K562 (cell line): ENCODE measurements around the gene SPIRE1. TPM values are rescaled to one million over a fixed set of nuclear protein-coding genes. Genes with fewer than 3 reads are reported as not detected.

Experiments
- ARID3A ChIP-seq: IDR thresholded peaks from 2 replicates; pipeline ENCODE4 v1.6.1; 2012; ENCODE audit warnings: low read depth, low read length, improper control_type of control experiment, borderline replicate concordance
- ATF1 ChIP-seq, 2 experiments: fragments of 450-650 bp in 1 of 2; IDR thresholded peaks; 2 replicates each; pipeline ENCODE4 v1.6.1; 2016; ENCODE audit warnings: missing compliant biosample characterization in 1 of 2, missing genetic modification characterization in 1 of 2
- C11orf30 ChIP-seq: fragments of 450-650 bp; IDR thresholded peaks from 2 replicates; pipeline ENCODE4 v1.6.1; 2016; ENCODE audit warnings: low read depth, mild to moderate bottlenecking
- CREB1 ChIP-seq, 2 experiments: sonication (generic) in 1 of 2; formaldehyde crosslinking in 1 of 2; IDR thresholded peaks; 2 replicates each; pipeline versions ENCODE4 v1.6.1 to v1.8.0; 2012 to 2022; ENCODE audit warnings: inconsistent platforms in 1 of 2, mild to moderate bottlenecking in 1 of 2, missing genetic modification reagents in 1 of 2, moderate library complexity in 1 of 2
- CREM ChIP-seq: IDR thresholded peaks from 2 replicates; pipeline ENCODE4 v1.6.1; 2014; ENCODE audit warnings: antibody characterized with exemption, low read depth
- DPF2 ChIP-seq: fragments of 450-650 bp; IDR thresholded peaks from 2 replicates; pipeline ENCODE4 v1.6.1; 2016
- EHMT2 ChIP-seq: fragments of 450-650 bp; IDR thresholded peaks from 2 replicates; pipeline ENCODE4 v1.6.1; 2018; ENCODE audit warnings: antibody characterized with exemption
- FOSL1 ChIP-seq: fragments of 200-800 bp; sonication (Bioruptor generic); conservative IDR thresholded peaks from 2 replicates; pipeline ENCODE4 v1.6.1; 2016; ENCODE audit warnings: missing genetic modification characterization, missing compliant biosample characterization
- GATA2 ChIP-seq: sonication (generic); formaldehyde crosslinking; IDR thresholded peaks from 2 replicates; pipeline ENCODE4 v1.4.0; 2020; ENCODE audit warnings: mild to moderate bottlenecking, missing genetic modification reagents
- JUND ChIP-seq, 2 experiments: IDR thresholded peaks; 2 replicates in 1 of 2; 3 replicates in 1 of 2; pipeline ENCODE4 v1.6.1; 2011; ENCODE audit warnings: borderline replicate concordance in 2 of 2, low read depth in 2 of 2, low read length in 2 of 2, improper control_type of control experiment in 1 of 2, missing biosample characterization in 1 of 2, missing genetic modification characterization in 1 of 2, missing genetic modification reagents in 1 of 2
- KDM1A ChIP-seq, 2 experiments: fragments of 450-650 bp; IDR thresholded peaks; 2 replicates each; pipeline ENCODE4 v1.6.1; 2016; ENCODE audit warnings: mild to moderate bottlenecking in 2 of 2
- MAFF ChIP-seq: IDR thresholded peaks from 2 replicates; pipeline ENCODE4 v1.6.1; 2012; ENCODE audit warnings: low read length, improper control_type of control experiment
- MAFK ChIP-seq: IDR thresholded peaks from 2 replicates; pipeline ENCODE4 v1.6.1; 2011; ENCODE audit warnings: low read length, improper control_type of control experiment
- PBX2 ChIP-seq, 2 experiments: IDR thresholded peaks in 1 of 2; conservative IDR thresholded peaks in 1 of 2; 2 replicates each; pipeline ENCODE4 v1.6.1; 2016; ENCODE audit warnings: low read depth in 2 of 2, mild to moderate bottlenecking in 1 of 2, missing compliant biosample characterization in 1 of 2, missing genetic modification characterization in 1 of 2, moderate library complexity in 1 of 2
- RBM14 ChIP-seq: fragments of 200-400 bp; formaldehyde crosslinking; IDR thresholded peaks from 2 replicates; pipeline ENCODE4 v1.6.1; 2018; ENCODE audit warnings: low read depth, mild to moderate bottlenecking, low read length, moderate library complexity, borderline replicate concordance; ENCODE audit not compliant: insufficient read depth
- SMARCA4 ChIP-seq: fragments of 450-650 bp; IDR thresholded peaks from 2 replicates; pipeline ENCODE4 v1.6.1; 2016
- ZNF311 ChIP-seq: fragments of 250-450 bp; sonication (Bioruptor Pico); IDR thresholded peaks from 2 replicates; pipeline ENCODE4 v1.4.0; 2020; ENCODE audit warnings: mild to moderate bottlenecking, moderate library complexity
- ZNF431 ChIP-seq: sonication (generic); formaldehyde crosslinking; IDR thresholded peaks from 2 replicates; pipeline ENCODE4 v1.8.0; 2022; ENCODE audit warnings: mild to moderate bottlenecking, missing genetic modification reagents
- polyA plus RNA-seq, 8 experiments: library from polyadenylated mRNA; depleted of rRNA in 4 of 8; stranded (reverse) in 5 of 8; unstranded in 3 of 8; fragments of >200 nt; fragmentation: Nextera tagmentation in 2 of 8; fragmentation: Illumina TruSeq in 1 of 8; extraction: Ambion mirVana in 2 of 8; extraction: Trizol in 1 of 8; gene quantifications; 2 replicates each; pipeline versions ENCODE4 v1.2.1 to v1.2.3, GENCODE V29; 2011 to 2014; ENCODE audit warnings: inconsistent platforms in 1 of 8, missing spikeins in 1 of 8
- total RNA-seq, 7 experiments: library from RNA; depleted of rRNA in 6 of 7; stranded (reverse); fragments of >200 nt in 6 of 7; fragmentation: Illumina TruSeq in 2 of 7; extraction: Trizol in 2 of 7; gene quantifications; 2 replicates each; pipeline versions ENCODE4 v1.2.1 to v1.2.3, GENCODE V29; 2011 to 2021; ENCODE audit warnings: low replicate concordance in 1 of 7
- TF ChIP-seq, protein P1 (sequence below), 2 experiments: fragments of 450-650 bp in 1 of 2; sonication (generic) in 1 of 2; formaldehyde crosslinking in 1 of 2; IDR thresholded peaks in 1 of 2; conservative IDR thresholded peaks in 1 of 2; 2 replicates each; pipeline versions ENCODE4 v1.6.1 to v1.8.1; 2016 to 2023; ENCODE audit warnings: mild to moderate bottlenecking in 2 of 2, moderate library complexity in 2 of 2, inconsistent platforms in 1 of 2, missing genetic modification reagents in 1 of 2
- TF ChIP-seq, protein P2 (sequence below): sonication (generic); formaldehyde crosslinking; IDR thresholded peaks from 2 replicates; pipeline ENCODE4 v1.8.0; 2022; ENCODE audit warnings: mild to moderate bottlenecking, missing genetic modification reagents

Gene SPIRE1
- total and polyA plus RNA-seq, 9 of the 15 experiments (the other 6 are each of a cell fraction or from before 2014, with no cell fraction given): 2.9 to 14.0 (median 10.2) TPM

- peak; percentile 58; the same call in 1 of the 2 replicates for TF ChIP-seq ARID3A
- no peak for TF ChIP-seq PBX2 (CRISPR knock-in tag; IDR thresholded peaks at IDR 0.05; ENCODE audit: low read depth)
- TF ChIP-seq PBX2 (tag; conservative IDR thresholded peaks at IDR 0.05; ENCODE audit: low read depth): peak; percentile 44; the same call in 1 of the 2 replicates
- no peak for TF ChIP-seq KDM1A (IDR thresholded peaks at IDR 0.05)
- TF ChIP-seq EHMT2: peak; percentile 70; the same call in 1 of the 2 replicates
- TF ChIP-seq ZNF311: no peak
- TF ChIP-seq CREM: peak; percentile 90
- no peak for TF ChIP-seq ZNF431 (CRISPR knock-in tag)
- TF ChIP-seq FOSL1 (tag): peak; percentile 92
- peak; percentile 26; the same call in 1 of the 2 replicates for TF ChIP-seq CREB1 (IDR thresholded peaks at IDR 0.05)
- TF ChIP-seq CREB1 (CRISPR knock-in tag; IDR thresholded peaks at IDR 0.05): 0 out of 2 replicates have a peak, but pooled peaks have one; percentile 15
- peak; percentile 32; the same call in 1 of the 2 replicates for TF ChIP-seq MAFK
- TF ChIP-seq MAFF: peak; percentile 42; the same call in 1 of the 2 replicates
- TF ChIP-seq RBM14: no peak
- 0 out of 2 replicates have a peak, but pooled peaks have one; percentile 20 for TF ChIP-seq GATA2
- peak; percentile 71 for TF ChIP-seq SMARCA4
- TF ChIP-seq, protein P1, sequence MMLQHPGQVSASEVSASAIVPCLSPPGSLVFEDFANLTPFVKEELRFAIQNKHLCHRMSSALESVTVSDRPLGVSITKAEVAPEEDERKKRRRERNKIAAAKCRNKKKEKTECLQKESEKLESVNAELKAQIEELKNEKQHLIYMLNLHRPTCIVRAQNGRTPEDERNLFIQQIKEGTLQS (IDR thresholded peaks at IDR 0.05): peak; percentile 89
- TF ChIP-seq, protein P1 (CRISPR knock-in tag; conservative IDR thresholded peaks at IDR 0.05): no peak
- TF ChIP-seq, protein P2, sequence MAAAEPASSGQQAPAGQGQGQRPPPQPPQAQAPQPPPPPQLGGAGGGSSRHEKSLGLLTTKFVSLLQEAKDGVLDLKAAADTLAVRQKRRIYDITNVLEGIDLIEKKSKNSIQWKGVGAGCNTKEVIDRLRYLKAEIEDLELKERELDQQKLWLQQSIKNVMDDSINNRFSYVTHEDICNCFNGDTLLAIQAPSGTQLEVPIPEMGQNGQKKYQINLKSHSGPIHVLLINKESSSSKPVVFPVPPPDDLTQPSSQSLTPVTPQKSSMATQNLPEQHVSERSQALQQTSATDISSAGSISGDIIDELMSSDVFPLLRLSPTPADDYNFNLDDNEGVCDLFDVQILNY (CRISPR knock-in tag): no peak
- TF ChIP-seq JUND (IDR thresholded peaks at IDR 0.05; ENCODE audit: borderline replicate concordance, low read depth, low read length): peak; percentile 95
- TF ChIP-seq JUND (tag; IDR thresholded peaks at IDR 0.05; ENCODE audit: borderline replicate concordance, low read depth, low read length): peak; percentile 89
- TF ChIP-seq DPF2: peak; percentile 78
- peak; percentile 85 for TF ChIP-seq C11orf30
- no peak for TF ChIP-seq ATF1 (CRISPR knock-in tag; IDR thresholded peaks at IDR 0.05)
- TF ChIP-seq ATF1 (tag; IDR thresholded peaks at IDR 0.05): peak; percentile 81
Measured at GRCh38 chr18:12621742-12622306, 36.1 kb downstream of the SPIRE1 start (continued).
